Cardiac muscle cell (in vitro differentiated cells and primary cell): ENCODE measurements around the gene MTFMT. TPM values are rescaled to one million over a fixed set of nuclear protein-coding genes. Genes with fewer than 3 reads are reported as not detected.

Source experiments
- DNase-seq, 2 donors: peaks; one replicate each; pipeline versions ENCODE4 v3.0.0 to v3.0.0-alpha.2; 2010 to 2017; ENCODE audit warnings: low read depth in 1 of 2, low spot score in 1 of 2
- H3K27ac ChIP-seq: fragments of 200-600 bp; sonication (generic); 2 replicates; pipeline ENCODE4 v1.5.1; 2016
- H3K27me3 ChIP-seq: fragments of 200-600 bp; sonication (generic); 2 replicates; pipeline ENCODE4 v1.6.0; 2016; ENCODE audit warnings: control low read depth
- H3K36me3 ChIP-seq: fragments of 200-600 bp; sonication (generic); 2 replicates; pipeline ENCODE4 v1.5.1; 2016; ENCODE audit warnings: control low read depth
- H3K4me1 ChIP-seq: fragments of 200-600 bp; sonication (generic); 2 replicates; pipeline ENCODE4 v1.8.1; 2017; ENCODE audit warnings: low read depth, mild to moderate bottlenecking, mixed run types
- H3K4me3 ChIP-seq: fragments of 200-600 bp; sonication (generic); 2 replicates; pipeline ENCODE4 v1.5.1; 2016; ENCODE audit warnings: mild to moderate bottlenecking
- H3K9me3 ChIP-seq: fragments of 200-600 bp; sonication (generic); 2 replicates; pipeline ENCODE4 v1.5.1; 2017; ENCODE audit warnings: low read depth, mild to moderate bottlenecking, control low read depth
- polyA plus RNA-seq: library from polyadenylated mRNA; unstranded; fragments of >200 nt; fragmentation: Nextera tagmentation; extraction: Ambion mirVana; gene quantifications from 2 replicates; pipeline ENCODE4 v1.2.1, GENCODE V29; 2016
- total RNA-seq: library from RNA; depleted of rRNA; stranded (reverse); fragments of >200 nt; gene quantifications from 2 replicates; pipeline ENCODE4 v1.2.3, GENCODE V29; 2016
- TF ChIP-seq, protein P1 (sequence below): IDR thresholded peaks from 2 replicates; pipeline ENCODE4 v1.5.1; 2012; ENCODE audit warnings: low read depth, mild to moderate bottlenecking, low read length

The MTFMT gene
- total and polyA plus RNA-seq, 2 experiments from 2014 or later, result 26.6 to 53.5 TPM

DNA sequence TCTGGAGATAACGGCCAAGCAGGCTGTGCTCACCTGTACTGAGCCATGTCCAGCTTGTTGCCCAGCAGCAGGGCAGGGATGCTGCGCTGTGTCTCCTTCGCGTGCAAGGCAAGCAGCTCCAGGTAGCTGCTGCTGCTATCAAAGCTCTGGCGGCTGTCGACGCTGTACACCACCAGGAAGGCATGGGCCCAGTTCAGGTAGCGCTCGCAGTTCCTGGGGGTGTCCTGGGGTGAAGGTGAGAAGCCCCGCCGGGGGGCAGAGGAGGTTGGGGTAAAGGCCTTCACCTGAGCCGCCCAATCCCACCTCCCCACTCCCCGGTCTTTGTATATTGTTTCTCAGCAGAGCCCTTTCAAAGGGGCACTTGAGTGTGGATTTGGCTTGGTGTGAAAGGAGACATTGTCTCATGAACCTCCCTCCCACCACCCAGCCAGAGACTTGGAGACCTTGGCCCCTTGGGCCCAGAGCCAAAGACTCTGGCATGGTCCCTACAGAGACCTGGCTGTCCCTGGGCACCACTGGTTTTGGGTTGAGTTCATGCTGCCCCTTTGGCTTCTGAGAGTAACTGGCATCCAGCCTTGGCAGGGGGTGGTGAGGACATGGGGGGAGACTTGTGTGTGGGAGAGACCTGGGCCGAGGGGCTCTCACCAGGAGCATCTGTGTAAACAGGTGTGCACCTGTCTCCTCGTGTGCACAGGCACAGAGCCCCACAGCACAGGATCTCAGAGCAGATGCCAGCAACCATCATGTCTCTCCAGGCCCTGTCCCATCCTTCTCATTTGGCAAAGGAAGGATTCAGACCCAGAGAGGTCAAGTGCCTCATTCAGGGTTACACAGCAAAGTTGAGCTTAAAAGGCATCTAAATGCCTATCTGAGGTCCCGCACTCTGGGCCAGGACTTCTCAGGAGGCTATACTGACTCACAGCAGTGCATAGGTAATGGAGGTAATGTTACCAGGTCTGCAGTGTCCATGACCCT is 29.2 kb upstream of the MTFMT start:
- DNase-seq, result no peak
- no peaks in the 10 kb centered on the region for H3K9me3 ChIP-seq
- TF ChIP-seq, protein P1, sequence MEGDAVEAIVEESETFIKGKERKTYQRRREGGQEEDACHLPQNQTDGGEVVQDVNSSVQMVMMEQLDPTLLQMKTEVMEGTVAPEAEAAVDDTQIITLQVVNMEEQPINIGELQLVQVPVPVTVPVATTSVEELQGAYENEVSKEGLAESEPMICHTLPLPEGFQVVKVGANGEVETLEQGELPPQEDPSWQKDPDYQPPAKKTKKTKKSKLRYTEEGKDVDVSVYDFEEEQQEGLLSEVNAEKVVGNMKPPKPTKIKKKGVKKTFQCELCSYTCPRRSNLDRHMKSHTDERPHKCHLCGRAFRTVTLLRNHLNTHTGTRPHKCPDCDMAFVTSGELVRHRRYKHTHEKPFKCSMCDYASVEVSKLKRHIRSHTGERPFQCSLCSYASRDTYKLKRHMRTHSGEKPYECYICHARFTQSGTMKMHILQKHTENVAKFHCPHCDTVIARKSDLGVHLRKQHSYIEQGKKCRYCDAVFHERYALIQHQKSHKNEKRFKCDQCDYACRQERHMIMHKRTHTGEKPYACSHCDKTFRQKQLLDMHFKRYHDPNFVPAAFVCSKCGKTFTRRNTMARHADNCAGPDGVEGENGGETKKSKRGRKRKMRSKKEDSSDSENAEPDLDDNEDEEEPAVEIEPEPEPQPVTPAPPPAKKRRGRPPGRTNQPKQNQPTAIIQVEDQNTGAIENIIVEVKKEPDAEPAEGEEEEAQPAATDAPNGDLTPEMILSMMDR, result no peak
- H3K27ac ChIP-seq, result no peak overlapping the region
- H3K4me1 ChIP-seq, result peaks cover 3% of the 10 kb centered on the region
- H3K27me3 ChIP-seq, result no peaks in the 10 kb centered on the region
- no peak overlapping the region for H3K4me3 ChIP-seq
- H3K36me3 ChIP-seq, result no peaks in the 10 kb centered on the region

DNA sequence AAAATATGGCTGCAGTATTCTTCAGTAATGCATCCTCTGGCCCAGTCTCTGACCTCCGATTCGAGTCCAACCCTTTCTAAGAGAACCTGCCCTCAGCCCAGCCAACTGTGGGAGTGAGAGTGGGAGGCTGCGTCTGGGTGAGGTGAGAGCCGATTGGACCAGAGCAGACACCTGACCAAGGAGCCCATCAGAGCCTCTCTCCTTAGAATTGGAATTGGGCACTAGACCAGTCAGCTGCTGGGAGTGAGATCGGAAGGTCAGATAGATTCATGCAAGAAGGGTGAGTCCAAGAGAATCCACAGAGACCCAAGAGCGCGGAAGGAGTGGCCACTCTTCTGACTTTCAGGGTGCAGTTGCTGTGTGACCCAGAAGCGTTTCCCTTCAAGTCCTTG is 28.1 kb upstream of the MTFMT start:
- H3K4me1 ChIP-seq, result peaks cover 3% of the 10 kb centered on the region

DNA sequence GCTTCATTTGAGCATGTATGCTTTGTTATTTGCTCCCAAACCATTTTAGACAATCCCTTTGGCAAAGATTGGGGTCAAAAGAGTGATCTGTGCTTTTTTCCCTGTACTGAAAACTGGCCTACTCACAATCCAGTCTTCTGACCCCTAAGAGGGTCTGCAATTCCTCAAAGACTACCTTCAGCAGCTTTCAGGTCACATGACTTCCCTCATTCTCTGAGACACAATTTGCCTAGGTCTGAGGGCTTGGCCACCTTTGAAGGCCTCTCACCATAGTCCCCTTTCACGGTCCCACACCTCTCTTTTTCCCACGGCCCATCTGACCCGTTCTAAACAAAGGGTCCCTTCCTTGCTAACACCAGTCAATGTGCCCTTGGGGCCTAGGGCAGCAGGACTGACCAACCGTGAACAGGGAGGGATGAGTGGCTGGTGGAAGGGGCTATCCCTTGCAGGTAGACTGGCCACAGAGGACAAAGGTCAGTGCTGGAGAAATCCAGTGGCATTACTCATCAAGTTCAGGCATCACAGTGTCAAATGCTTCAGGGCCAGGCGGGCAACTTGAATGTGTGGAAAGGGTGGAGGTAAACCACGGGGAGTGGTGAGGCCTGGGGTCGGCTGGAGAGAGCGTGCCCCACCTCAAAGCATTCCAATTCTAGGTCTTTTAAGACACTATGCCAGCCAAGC is 27.6 kb upstream of the MTFMT start:
- TF ChIP-seq, protein P1, result no peak
- no peak overlapping the region for H3K27ac ChIP-seq
- H3K27me3 ChIP-seq, result no peaks in the 10 kb centered on the region
- no peaks in the 10 kb centered on the region for H3K9me3 ChIP-seq
- H3K4me3 ChIP-seq, result no peak overlapping the region
- H3K36me3 ChIP-seq, result no peaks in the 10 kb centered on the region
- DNase-seq, result no peak
- peaks cover 3% of the 10 kb centered on the region for H3K4me1 ChIP-seq

More for the DNA sequence above, 28.1 kb upstream of the MTFMT start:
- Histone ChIP-seq H3K4me3 (no peak overlapping the region), H3K27me3 (no peaks in the 10 kb centered on the region), H3K9me3 (no peaks in the 10 kb centered on the region), H3K27ac (no peak overlapping the region), H3K36me3 (no peaks in the 10 kb centered on the region)
- TF ChIP-seq, protein P1, result no peak
- no peak for DNase-seq

DNA sequence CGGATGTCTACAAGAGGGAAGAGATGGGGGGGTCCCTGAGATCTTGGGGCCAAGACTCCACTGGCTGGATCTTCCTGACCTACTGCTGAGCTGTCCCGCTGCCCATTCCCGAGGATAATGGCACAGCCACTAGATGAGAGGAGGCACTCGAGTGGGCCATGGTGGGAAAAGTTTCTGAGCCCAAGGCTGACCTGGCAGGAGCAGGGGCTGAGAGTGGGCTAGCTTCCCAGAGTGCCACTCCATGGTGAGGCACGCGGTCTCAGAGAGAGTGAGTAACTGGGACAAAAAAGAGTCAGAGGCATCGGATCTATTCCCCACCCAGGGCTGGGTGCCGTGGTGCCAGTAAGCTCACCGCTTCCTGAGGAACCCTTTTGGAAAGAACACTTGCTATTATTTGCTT is 26.7 kb upstream of the MTFMT start:
- Histone ChIP-seq H3K9me3 (no peaks in the 10 kb centered on the region), H3K27me3 (no peaks in the 10 kb centered on the region), H3K36me3 (no peaks in the 10 kb centered on the region), H3K4me3 (no peak overlapping the region), H3K27ac (no peak overlapping the region), H3K4me1 (peaks cover 3% of the 10 kb centered on the region)
- DNase-seq, result no peak
- TF ChIP-seq, protein P1, result no peak

DNA sequence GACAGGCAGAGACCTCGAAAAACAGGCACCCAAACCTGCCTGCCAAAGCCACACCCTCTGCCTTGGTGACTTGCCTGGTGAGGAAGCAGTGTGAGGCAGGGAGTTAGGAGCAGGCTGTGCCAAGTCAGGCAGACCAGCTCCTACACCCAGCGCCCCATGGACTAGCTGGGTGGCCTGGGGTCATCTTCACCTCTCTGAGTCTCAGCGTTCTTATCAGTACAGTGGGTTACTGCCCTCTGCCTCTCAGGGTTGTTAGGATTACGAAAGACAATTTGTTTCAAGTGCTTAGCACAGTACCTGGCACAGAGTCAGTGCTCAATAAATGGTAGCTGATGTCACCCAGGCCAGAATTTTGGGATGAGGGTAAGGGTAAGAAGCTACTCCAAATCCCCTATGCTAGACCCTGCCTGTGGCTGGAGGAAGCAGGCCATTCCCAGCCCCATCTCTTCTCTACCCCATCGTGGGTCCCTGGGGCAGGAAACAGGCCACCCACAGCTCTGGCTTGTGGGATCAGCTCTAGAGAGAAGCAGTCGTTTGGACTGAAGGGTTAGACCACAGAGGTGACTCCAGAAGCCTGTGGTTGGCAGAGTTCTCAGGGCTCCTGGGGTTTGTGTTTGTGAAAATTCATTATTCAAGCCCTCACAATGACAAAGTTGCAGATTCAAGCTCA is 25.9 kb upstream of the MTFMT start:
- DNase-seq, result no peak
- H3K27me3 ChIP-seq, result no peaks in the 10 kb centered on the region
- no peak overlapping the region for H3K4me3 ChIP-seq
- no peaks in the 10 kb centered on the region for H3K36me3 ChIP-seq
- TF ChIP-seq, protein P1, result no peak
- H3K4me1 ChIP-seq, result peaks cover 3% of the 10 kb centered on the region
- no peak overlapping the region for H3K27ac ChIP-seq
- H3K9me3 ChIP-seq, result no peaks in the 10 kb centered on the region
